ENCODE data around the gene PLCL1. TPM values are rescaled to one million over a fixed set of nuclear protein-coding genes. Genes with fewer than 3 reads are reported as not detected.
A peak's percentile ranks its signal among the peaks of the same experiment; 100 is the strongest.

PLCL1 gene
- polyA plus RNA-seq, 1 of the 3 experiments (the other 2 are of a cell fraction), result 7.7 TPM

GRCh38 chr2:198066597-198066996 is 262.2 kb downstream of the PLCL1 start:
- H4K20me1 ChIP-seq (ENCODE audit: insufficient read depth), result no peaks in the 10 kb centered on the region
- WGBS (ENCODE audit: low lambda C conversion rate), result 89% methylated on average over 2 of the region's 2 CpGs
- H3K4me3 ChIP-seq (ENCODE audit: low read depth in 2 of 2, low read length in 1 of 2), result no peak overlapping the region
- H3K27ac ChIP-seq (ENCODE audit: low read depth in 2 of 2, low read length in 1 of 2), result no peak overlapping the region
- no peak overlapping the region for H3K9ac ChIP-seq
- ChIA-PET CTCF (interaction anchor here (1.1 to 1.7 kb wide), 4 partner anchors 13 to 263 kb away, joined by 3 to 6 read pairs (median 4); partner anchors contain the start of gene PLCL1), POLR2A (no interaction called here)
- H3K79me2 ChIP-seq (ENCODE audit: insufficient read depth), result no peaks in the 10 kb centered on the region; the same call in none of the 2 replicates
- H3K27me3 ChIP-seq (ENCODE audit: insufficient read depth), result no peaks in the 10 kb centered on the region
- no peak overlapping the region for H3K4me2 ChIP-seq
- no peaks in the 10 kb centered on the region for H3K9me2 ChIP-seq
- no peaks in the 10 kb centered on the region for H3K9me3 ChIP-seq
- no peak for DNase-seq
- H3K36me3 ChIP-seq (replicated peaks in 1 of 2; ENCODE audit: control insufficient read depth in 1 of 2, insufficient read depth in 2 of 2, low read length in 1 of 2), result peaks cover 0 to 15% of the 10 kb centered on the region in 2 experiments
- H3F3A ChIP-seq (replicated peaks; ENCODE audit: insufficient read depth), result peaks cover 8% of the 10 kb centered on the region
- H3K4me1 ChIP-seq (ENCODE audit: control insufficient read depth in 1 of 2, insufficient read depth in 2 of 2, low read depth in 1 of 2, low read length in 1 of 2), result peaks cover 0 to 4% of the 10 kb centered on the region in 2 experiments; a peak in 2 of 4 replicates
- no peak overlapping the region for H2AFZ ChIP-seq (ENCODE audit: low read depth)
- TF ChIP-seq POLR2AphosphoS5 (IDR thresholded peaks at IDR 0.05; ENCODE audit: low read depth, low read length) (no peak), NFIC (IDR thresholded peaks at IDR 0.05; ENCODE audit: borderline replicate concordance) (no peak), TEAD4 (IDR thresholded peaks at IDR 0.05; ENCODE audit: borderline replicate concordance, insufficient read depth) (no peak), MEF2A (IDR thresholded peaks at IDR 0.05; ENCODE audit: borderline replicate concordance, low read depth) (no peak), TCF12 (IDR thresholded peaks at IDR 0.05) (no peak), RXRA (IDR thresholded peaks at IDR 0.05; ENCODE audit: borderline replicate concordance, low read depth) (no peak), USF2 (IDR thresholded peaks at IDR 0.05; ENCODE audit: borderline replicate concordance, low read depth, low read length) (no peak), MAX (IDR thresholded peaks at IDR 0.05; ENCODE audit: low read depth) (no peak), EZH2phosphoT487 (IDR thresholded peaks at IDR 0.05; ENCODE audit: borderline replicate concordance, low read depth) (no peak), YY1 (IDR thresholded peaks at IDR 0.05; ENCODE audit: low read depth) (no peak), GATA2 (CRISPR knock-in tag; IDR thresholded peaks at IDR 0.05) (no peak), ZBTB33 (IDR thresholded peaks at IDR 0.05; ENCODE audit: borderline replicate concordance, low read depth) (no peak)

GRCh38 chr2:198072655-198073054 is 268.3 kb downstream of the PLCL1 start:
- peak overlapping the region; percentile 43 to 76; a peak in 3 of 4 replicates for H3K27ac ChIP-seq (ENCODE audit: low read depth in 2 of 2, low read length in 1 of 2)
- no peaks in the 10 kb centered on the region for H3K9me2 ChIP-seq
- H3K4me2 ChIP-seq, result peak overlapping the region; percentile 23
- H3K4me3 ChIP-seq (ENCODE audit: low read depth in 2 of 2, low read length in 1 of 2), result no peak overlapping the region
- no peak overlapping the region for H2AFZ ChIP-seq (ENCODE audit: low read depth)
- DNase-seq, result no peak
- H3K9me3 ChIP-seq, result no peaks in the 10 kb centered on the region
- H3K79me2 ChIP-seq (ENCODE audit: insufficient read depth), result no peaks in the 10 kb centered on the region
- no peaks in the 10 kb centered on the region; a peak in 1 of 4 replicates for H3K4me1 ChIP-seq (ENCODE audit: control insufficient read depth in 1 of 2, insufficient read depth in 2 of 2, low read depth in 1 of 2, low read length in 1 of 2)
- H4K20me1 ChIP-seq (ENCODE audit: insufficient read depth), result no peaks in the 10 kb centered on the region
- peaks cover 28% of the 10 kb centered on the region for H3F3A ChIP-seq (replicated peaks; ENCODE audit: insufficient read depth)
- ChIA-PET POLR2A (no interaction called here), CTCF (no interaction called here)
- H3K36me3 ChIP-seq (replicated peaks in 1 of 2; ENCODE audit: control insufficient read depth in 1 of 2, insufficient read depth in 2 of 2, low read length in 1 of 2), result peaks cover 0 to 12% of the 10 kb centered on the region in 2 experiments
- H3K9ac ChIP-seq, result peak overlapping the region; percentile 3; the same call in 1 of the 2 replicates
- H3K27me3 ChIP-seq (ENCODE audit: insufficient read depth), result no peaks in the 10 kb centered on the region
- no peak; the same call in 1 of the 2 replicates for TF ChIP-seq GABPA (IDR thresholded peaks at IDR 0.05; ENCODE audit: low read depth)
- no peak for TF ChIP-seq GATA2 (CRISPR knock-in tag; IDR thresholded peaks at IDR 0.05)
- TF ChIP-seq USF2 (IDR thresholded peaks at IDR 0.05; ENCODE audit: borderline replicate concordance, low read depth, low read length), result no peak
- peak; percentile 85 for TF ChIP-seq NFIC (IDR thresholded peaks at IDR 0.05; ENCODE audit: borderline replicate concordance)
- TF ChIP-seq EZH2phosphoT487 (IDR thresholded peaks at IDR 0.05; ENCODE audit: borderline replicate concordance, low read depth), result no peak
- TF ChIP-seq TEAD4 (IDR thresholded peaks at IDR 0.05; ENCODE audit: borderline replicate concordance, insufficient read depth), result peak; percentile 99
- TF ChIP-seq MXI1 (IDR thresholded peaks at IDR 0.05; ENCODE audit: low read depth, low read length), result no peak
- TF ChIP-seq SMC3 (IDR thresholded peaks at IDR 0.05; ENCODE audit: low read depth, low read length), result no peak
- peak; percentile 81 for TF ChIP-seq MEF2A (IDR thresholded peaks at IDR 0.05; ENCODE audit: borderline replicate concordance, low read depth)
- no peak for TF ChIP-seq SIN3A (IDR thresholded peaks at IDR 0.05; ENCODE audit: borderline replicate concordance, low read depth, low read length)
- no peak for TF ChIP-seq NRF1 (IDR thresholded peaks at IDR 0.05; ENCODE audit: low read depth, low read length)
- peak; percentile 97 for TF ChIP-seq FOXM1 (IDR thresholded peaks at IDR 0.05; ENCODE audit: low read depth)
- TF ChIP-seq PBX3 (IDR thresholded peaks at IDR 0.05), result peak; percentile 94
- TF ChIP-seq JUND (IDR thresholded peaks at IDR 0.05), result peak; percentile 99
- TF ChIP-seq YY1 (IDR thresholded peaks at IDR 0.05; ENCODE audit: low read depth), result no peak
- TF ChIP-seq ZBTB33 (IDR thresholded peaks at IDR 0.05; ENCODE audit: borderline replicate concordance, low read depth), result peak; percentile 59; the same call in 1 of the 2 replicates

Measured in SK-N-SH (cell line).